ENCODE measurements around the gene DOCK1. TPM values are rescaled to one million over a fixed set of nuclear protein-coding genes. Genes with fewer than 3 reads are reported as not detected.

The DOCK1 gene
- total RNA-seq, 1 experiment from 2014 or later = not detected

GRCh38 chr10:127069436-127069835, 164.2 kb downstream of the DOCK1 start:
- Histone ChIP-seq H3K36me3 (ENCODE audit: insufficient read depth, low read length) (no peaks in the 10 kb centered on the region), H3K9me2 (replicated peaks; ENCODE audit: insufficient read depth, low read length) (no peaks in the 10 kb centered on the region)

GRCh38 chr10:127071126-127071525, 165.9 kb downstream of the DOCK1 start:
- Histone ChIP-seq H3K9me2 (replicated peaks; ENCODE audit: insufficient read depth, low read length) (no peaks in the 10 kb centered on the region), H3K4me2 (ENCODE audit: low read depth, low read length, poor library complexity, severe bottlenecking) (no peak overlapping the region), H3K79me2 (ENCODE audit: low read length) (no peaks in the 10 kb centered on the region), H3K27me3 (ENCODE audit: low read length) (no peaks in the 10 kb centered on the region), H3K4me1 (ENCODE audit: low read length) (no peaks in the 10 kb centered on the region), H3K4me3 (ENCODE audit: low read length) (no peak overlapping the region), H4K20me1 (ENCODE audit: insufficient read depth, low read depth, low read length) (no peaks in the 10 kb centered on the region), H3K36me3 (ENCODE audit: insufficient read depth, low read length) (no peaks in the 10 kb centered on the region), H3K9me3 (ENCODE audit: low read length) (peaks cover 6% of the 10 kb centered on the region), H3K9ac (ENCODE audit: low read length) (no peak overlapping the region), H2AFZ (ENCODE audit: low read length) (no peak overlapping the region), H3K27ac (ENCODE audit: low read length) (no peak overlapping the region)
- DNase-seq = no peak

More at GRCh38 chr10:127069436-127069835, 164.2 kb downstream of the DOCK1 start:
- H3K27ac ChIP-seq (ENCODE audit: low read length) = no peak overlapping the region
- H3K9ac ChIP-seq (ENCODE audit: low read length) = no peak overlapping the region
- H3K27me3 ChIP-seq (ENCODE audit: low read length) = no peaks in the 10 kb centered on the region
- H3K4me1 ChIP-seq (ENCODE audit: low read length) = no peaks in the 10 kb centered on the region
- no peak overlapping the region for H3K4me2 ChIP-seq (ENCODE audit: low read depth, low read length, poor library complexity, severe bottlenecking)
- H3K79me2 ChIP-seq (ENCODE audit: low read length) = no peaks in the 10 kb centered on the region
- no peak overlapping the region for H2AFZ ChIP-seq (ENCODE audit: low read length)
- no peak for DNase-seq
- H3K9me3 ChIP-seq (ENCODE audit: low read length) = peaks cover 6% of the 10 kb centered on the region
- H4K20me1 ChIP-seq (ENCODE audit: insufficient read depth, low read depth, low read length) = no peaks in the 10 kb centered on the region
- H3K4me3 ChIP-seq (ENCODE audit: low read length) = no peak overlapping the region

DNA sequence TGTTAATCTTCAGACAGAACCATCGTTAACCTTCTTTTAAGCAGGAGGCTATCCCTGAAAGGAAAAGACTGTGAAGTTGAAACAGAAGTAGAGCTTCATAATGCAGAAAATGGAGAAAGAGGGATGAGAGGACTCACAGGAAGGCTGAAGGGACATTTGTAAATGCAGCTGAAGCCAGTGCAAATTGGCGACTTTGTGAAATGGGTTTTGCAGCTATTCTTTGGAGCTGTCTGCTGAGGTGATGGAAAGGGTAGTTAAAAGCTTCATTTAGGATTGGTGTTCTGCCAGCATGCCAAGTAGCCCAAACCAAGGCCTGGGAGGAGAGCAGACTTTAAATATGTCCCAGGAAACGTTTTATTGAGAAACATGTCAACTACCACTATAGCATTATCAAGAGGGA, 168.4 kb downstream of the DOCK1 start:
- H3K36me3 ChIP-seq (ENCODE audit: insufficient read depth, low read length) = no peaks in the 10 kb centered on the region
- H3K4me1 ChIP-seq (ENCODE audit: low read length) = no peaks in the 10 kb centered on the region
- H3K9ac ChIP-seq (ENCODE audit: low read length) = no peak overlapping the region
- no peak overlapping the region for H3K27ac ChIP-seq (ENCODE audit: low read length)
- peaks cover 6% of the 10 kb centered on the region for H3K9me3 ChIP-seq (ENCODE audit: low read length)
- no peaks in the 10 kb centered on the region for H3K79me2 ChIP-seq (ENCODE audit: low read length)
- H3K27me3 ChIP-seq (ENCODE audit: low read length) = no peaks in the 10 kb centered on the region
- no peak for DNase-seq
- no peaks in the 10 kb centered on the region for H4K20me1 ChIP-seq (ENCODE audit: insufficient read depth, low read depth, low read length)
- no peak overlapping the region for H3K4me3 ChIP-seq (ENCODE audit: low read length)
- H3K9me2 ChIP-seq (replicated peaks; ENCODE audit: insufficient read depth, low read length) = no peaks in the 10 kb centered on the region
- H2AFZ ChIP-seq (ENCODE audit: low read length) = no peak overlapping the region
- H3K4me2 ChIP-seq (ENCODE audit: low read depth, low read length, poor library complexity, severe bottlenecking) = no peak overlapping the region

GRCh38 chr10:127079392-127079791, 174.2 kb downstream of the DOCK1 start:
- no peak overlapping the region for H3K4me2 ChIP-seq (ENCODE audit: low read depth, low read length, poor library complexity, severe bottlenecking)
- H3K27ac ChIP-seq (ENCODE audit: low read length) = no peak overlapping the region
- no peak for DNase-seq
- no peaks in the 10 kb centered on the region for H4K20me1 ChIP-seq (ENCODE audit: insufficient read depth, low read depth, low read length)
- H3K9ac ChIP-seq (ENCODE audit: low read length) = no peak overlapping the region
- H3K9me3 ChIP-seq (ENCODE audit: low read length) = no peaks in the 10 kb centered on the region; the same call in 1 of the 2 replicates
- H3K27me3 ChIP-seq (ENCODE audit: low read length) = no peaks in the 10 kb centered on the region
- H3K4me1 ChIP-seq (ENCODE audit: low read length) = no peaks in the 10 kb centered on the region
- H3K36me3 ChIP-seq (ENCODE audit: insufficient read depth, low read length) = no peaks in the 10 kb centered on the region
- H3K79me2 ChIP-seq (ENCODE audit: low read length) = no peaks in the 10 kb centered on the region
- H3K4me3 ChIP-seq (ENCODE audit: low read length) = no peak overlapping the region
- H3K9me2 ChIP-seq (replicated peaks; ENCODE audit: insufficient read depth, low read length) = no peaks in the 10 kb centered on the region; the same call in 1 of the 2 replicates
- no peak overlapping the region for H2AFZ ChIP-seq (ENCODE audit: low read length)

DNA sequence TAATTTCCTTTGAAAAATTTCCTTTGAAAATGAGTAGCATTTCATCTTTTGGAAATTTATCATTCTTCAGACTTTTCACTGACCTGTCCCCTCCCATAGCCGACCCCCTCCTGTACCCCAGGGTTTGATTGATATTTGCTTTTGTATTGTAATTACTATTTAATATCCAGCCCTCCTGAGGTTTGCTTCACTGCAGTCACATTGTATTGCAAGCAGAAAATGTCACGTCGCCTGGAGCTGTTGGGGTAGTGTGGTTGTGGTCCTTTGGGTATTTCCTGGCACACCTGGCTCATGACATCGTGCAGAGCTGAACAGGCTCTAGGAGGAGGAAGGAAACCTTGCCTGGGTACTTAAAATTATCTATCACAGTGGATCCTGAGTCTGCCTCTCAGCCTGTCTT, 175.1 kb downstream of the DOCK1 start:
- Histone ChIP-seq H3K9me2 (replicated peaks; ENCODE audit: insufficient read depth, low read length) (no peaks in the 10 kb centered on the region; the same call in 1 of the 2 replicates), H3K27me3 (ENCODE audit: low read length) (no peaks in the 10 kb centered on the region)

GRCh38 chr10:127081851-127082345, 176.7 kb downstream of the DOCK1 start:
- no peak for DNase-seq
- H3K4me2 ChIP-seq (ENCODE audit: low read depth, low read length, poor library complexity, severe bottlenecking) = no peak overlapping the region
- no peaks in the 10 kb centered on the region for H3K79me2 ChIP-seq (ENCODE audit: low read length)
- H3K9me2 ChIP-seq (replicated peaks; ENCODE audit: insufficient read depth, low read length) = no peaks in the 10 kb centered on the region; the same call in 1 of the 2 replicates
- no peaks in the 10 kb centered on the region for H3K4me1 ChIP-seq (ENCODE audit: low read length)
- no peaks in the 10 kb centered on the region for H3K27me3 ChIP-seq (ENCODE audit: low read length)
- H4K20me1 ChIP-seq (ENCODE audit: insufficient read depth, low read depth, low read length) = no peaks in the 10 kb centered on the region
- no peaks in the 10 kb centered on the region for H3K36me3 ChIP-seq (ENCODE audit: insufficient read depth, low read length)
- H2AFZ ChIP-seq (ENCODE audit: low read length) = no peak overlapping the region
- H3K9ac ChIP-seq (ENCODE audit: low read length) = no peak overlapping the region
- H3K4me3 ChIP-seq (ENCODE audit: low read length) = no peak overlapping the region
- no peaks in the 10 kb centered on the region; the same call in 1 of the 2 replicates for H3K9me3 ChIP-seq (ENCODE audit: low read length)
- no peak overlapping the region for H3K27ac ChIP-seq (ENCODE audit: low read length)

More for the DNA sequence above, 175.1 kb downstream of the DOCK1 start:
- H3K9me3 ChIP-seq (ENCODE audit: low read length) = no peaks in the 10 kb centered on the region; the same call in 1 of the 2 replicates
- no peak overlapping the region for H3K27ac ChIP-seq (ENCODE audit: low read length)
- H3K79me2 ChIP-seq (ENCODE audit: low read length) = no peaks in the 10 kb centered on the region
- no peak overlapping the region for H3K9ac ChIP-seq (ENCODE audit: low read length)
- no peak overlapping the region for H2AFZ ChIP-seq (ENCODE audit: low read length)
- no peaks in the 10 kb centered on the region for H4K20me1 ChIP-seq (ENCODE audit: insufficient read depth, low read depth, low read length)
- H3K36me3 ChIP-seq (ENCODE audit: insufficient read depth, low read length) = no peaks in the 10 kb centered on the region
- H3K4me2 ChIP-seq (ENCODE audit: low read depth, low read length, poor library complexity, severe bottlenecking) = no peak overlapping the region
- no peak for DNase-seq
- H3K4me1 ChIP-seq (ENCODE audit: low read length) = no peaks in the 10 kb centered on the region
- no peak overlapping the region for H3K4me3 ChIP-seq (ENCODE audit: low read length)

GRCh38 chr10:127082651-127083050, 177.4 kb downstream of the DOCK1 start:
- no peaks in the 10 kb centered on the region for H3K36me3 ChIP-seq (ENCODE audit: insufficient read depth, low read length)
- no peak overlapping the region for H2AFZ ChIP-seq (ENCODE audit: low read length)
- H3K79me2 ChIP-seq (ENCODE audit: low read length) = no peaks in the 10 kb centered on the region
- H3K4me2 ChIP-seq (ENCODE audit: low read depth, low read length, poor library complexity, severe bottlenecking) = no peak overlapping the region
- H3K4me3 ChIP-seq (ENCODE audit: low read length) = no peak overlapping the region
- DNase-seq = no peak
- H3K9ac ChIP-seq (ENCODE audit: low read length) = no peak overlapping the region
- H3K9me2 ChIP-seq (replicated peaks; ENCODE audit: insufficient read depth, low read length) = no peaks in the 10 kb centered on the region; the same call in 1 of the 2 replicates
- H3K9me3 ChIP-seq (ENCODE audit: low read length) = no peaks in the 10 kb centered on the region
- H3K4me1 ChIP-seq (ENCODE audit: low read length) = no peaks in the 10 kb centered on the region
- no peak overlapping the region for H3K27ac ChIP-seq (ENCODE audit: low read length)
- no peaks in the 10 kb centered on the region for H4K20me1 ChIP-seq (ENCODE audit: insufficient read depth, low read depth, low read length)
- H3K27me3 ChIP-seq (ENCODE audit: low read length) = no peaks in the 10 kb centered on the region

GRCh38 chr10:127085957-127086356, 180.7 kb downstream of the DOCK1 start:
- Histone ChIP-seq H3K4me3 (ENCODE audit: low read length) (no peak overlapping the region), H3K4me2 (ENCODE audit: low read depth, low read length, poor library complexity, severe bottlenecking) (no peak overlapping the region)

More at GRCh38 chr10:127085957-127086356, 180.7 kb downstream of the DOCK1 start:
- Histone ChIP-seq H3K9me3 (ENCODE audit: low read length) (0 out of 2 replicates have a peak, but pooled peaks cover 4% of the 10 kb centered on the region), H3K9me2 (replicated peaks; ENCODE audit: insufficient read depth, low read length) (no peaks in the 10 kb centered on the region; the same call in 1 of the 2 replicates), H2AFZ (ENCODE audit: low read length) (no peak overlapping the region), H3K36me3 (ENCODE audit: insufficient read depth, low read length) (no peaks in the 10 kb centered on the region), H3K27me3 (ENCODE audit: low read length) (no peaks in the 10 kb centered on the region), H3K27ac (ENCODE audit: low read length) (no peak overlapping the region), H4K20me1 (ENCODE audit: insufficient read depth, low read depth, low read length) (no peaks in the 10 kb centered on the region), H3K79me2 (ENCODE audit: low read length) (no peaks in the 10 kb centered on the region), H3K4me1 (ENCODE audit: low read length) (no peaks in the 10 kb centered on the region), H3K9ac (ENCODE audit: low read length) (no peak overlapping the region)
- no peak for DNase-seq

Measured in Karpas-422 (cell line).